ENCODE results near the gene ASPRV1.

DNA sequence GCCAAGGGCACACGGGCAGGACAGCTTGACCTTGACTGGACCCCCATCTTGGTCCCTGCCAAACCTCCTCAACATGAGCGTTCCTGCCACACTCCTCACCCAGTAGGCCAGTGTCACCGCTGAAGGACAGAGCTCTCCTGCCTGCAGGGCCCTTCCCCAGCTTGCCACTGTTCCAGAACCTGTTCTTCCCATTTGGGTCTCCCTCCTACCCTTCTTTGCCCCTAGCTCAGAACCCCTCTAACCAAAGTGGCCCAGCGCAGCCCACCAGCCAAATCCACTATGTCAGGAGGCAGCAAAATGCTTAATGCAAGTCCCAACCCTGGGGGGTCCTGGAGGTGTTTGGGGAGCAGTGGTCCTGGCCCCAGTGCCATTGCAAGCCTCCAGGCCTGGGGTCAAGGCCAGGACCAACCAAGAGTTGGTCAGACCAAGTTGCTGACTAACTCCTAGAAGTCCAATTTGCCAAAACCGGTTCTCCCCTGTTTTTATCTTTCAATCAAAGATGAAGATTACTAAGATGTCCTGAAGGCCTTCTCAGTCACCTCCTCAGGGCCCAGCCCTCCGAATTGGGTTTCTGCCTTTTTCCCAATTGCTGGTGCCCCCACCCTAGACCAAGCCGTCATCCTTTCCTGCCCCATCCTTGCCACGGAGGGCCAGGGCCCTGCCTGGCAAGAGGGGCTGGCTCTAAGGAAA lies 4.5 kb upstream of the ASPRV1 start:
- TF ChIP-seq, protein P1, sequence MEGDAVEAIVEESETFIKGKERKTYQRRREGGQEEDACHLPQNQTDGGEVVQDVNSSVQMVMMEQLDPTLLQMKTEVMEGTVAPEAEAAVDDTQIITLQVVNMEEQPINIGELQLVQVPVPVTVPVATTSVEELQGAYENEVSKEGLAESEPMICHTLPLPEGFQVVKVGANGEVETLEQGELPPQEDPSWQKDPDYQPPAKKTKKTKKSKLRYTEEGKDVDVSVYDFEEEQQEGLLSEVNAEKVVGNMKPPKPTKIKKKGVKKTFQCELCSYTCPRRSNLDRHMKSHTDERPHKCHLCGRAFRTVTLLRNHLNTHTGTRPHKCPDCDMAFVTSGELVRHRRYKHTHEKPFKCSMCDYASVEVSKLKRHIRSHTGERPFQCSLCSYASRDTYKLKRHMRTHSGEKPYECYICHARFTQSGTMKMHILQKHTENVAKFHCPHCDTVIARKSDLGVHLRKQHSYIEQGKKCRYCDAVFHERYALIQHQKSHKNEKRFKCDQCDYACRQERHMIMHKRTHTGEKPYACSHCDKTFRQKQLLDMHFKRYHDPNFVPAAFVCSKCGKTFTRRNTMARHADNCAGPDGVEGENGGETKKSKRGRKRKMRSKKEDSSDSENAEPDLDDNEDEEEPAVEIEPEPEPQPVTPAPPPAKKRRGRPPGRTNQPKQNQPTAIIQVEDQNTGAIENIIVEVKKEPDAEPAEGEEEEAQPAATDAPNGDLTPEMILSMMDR (IDR thresholded peaks at IDR 0.05) = no peak
- TF ChIP-seq POLR2A (IDR thresholded peaks at IDR 0.05) = no peak

Measured in transverse colon (tissue), 3 donors.